Measurements from ENCODE around the gene CEP89.

Gene CEP89

DNA sequence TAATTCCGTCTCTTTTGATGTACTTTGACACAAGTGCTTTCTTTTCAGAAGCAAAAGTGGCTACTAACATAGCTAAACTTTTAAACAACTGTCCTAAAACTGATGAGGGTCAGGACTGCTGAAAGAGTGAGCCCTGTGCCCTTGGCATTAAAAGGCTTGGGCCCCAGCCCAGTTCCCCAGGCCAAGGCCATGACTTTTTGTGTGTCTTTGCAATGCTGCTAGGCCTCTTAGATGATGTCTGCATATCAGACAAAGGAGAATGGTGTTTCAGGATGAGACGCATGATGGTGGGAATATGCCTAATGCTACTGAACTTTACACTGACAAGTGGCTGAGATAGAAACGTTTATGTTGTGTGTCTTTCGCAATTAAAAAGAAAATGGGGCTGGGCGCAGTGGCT lies 140.1 kb downstream of the CEP89 start:
- no peak for DNase-seq

DNA sequence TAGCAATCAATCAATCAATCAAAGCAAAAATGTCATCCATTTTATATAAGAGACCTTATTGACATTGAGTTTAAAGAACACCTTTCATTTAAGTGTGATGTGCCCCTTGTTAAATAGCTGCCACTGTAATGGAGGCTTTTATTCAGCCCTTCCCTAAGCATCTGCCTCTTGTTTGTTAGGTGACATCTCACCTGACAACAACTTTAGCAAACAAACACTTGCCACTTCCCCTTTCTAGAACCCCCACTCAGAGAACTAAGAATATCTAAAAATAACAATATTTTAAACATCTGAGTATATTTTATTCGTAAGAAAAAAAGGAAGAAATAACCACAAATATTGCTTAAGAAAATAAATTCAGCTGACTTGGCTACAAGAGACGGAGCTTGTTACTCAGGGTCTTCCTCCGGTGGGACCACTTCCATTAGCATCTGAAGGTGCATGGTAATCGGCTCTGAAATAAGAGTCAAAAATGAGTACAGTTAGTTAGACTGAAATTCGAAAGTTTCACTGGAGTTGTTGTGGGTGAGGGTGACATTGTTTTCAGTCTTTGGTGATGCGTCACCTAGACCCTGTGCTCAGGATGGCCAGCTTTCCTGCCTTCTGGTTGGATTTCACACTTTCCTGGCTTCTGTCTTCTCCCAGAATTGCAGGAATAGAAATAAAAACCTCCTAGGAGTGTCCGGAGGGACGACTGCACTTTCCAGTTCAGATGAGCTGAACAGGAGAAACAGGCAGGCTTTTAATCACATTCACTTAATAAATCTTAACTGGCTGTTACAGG lies 141.3 kb downstream of the CEP89 start:
- no peak for DNase-seq

DNA sequence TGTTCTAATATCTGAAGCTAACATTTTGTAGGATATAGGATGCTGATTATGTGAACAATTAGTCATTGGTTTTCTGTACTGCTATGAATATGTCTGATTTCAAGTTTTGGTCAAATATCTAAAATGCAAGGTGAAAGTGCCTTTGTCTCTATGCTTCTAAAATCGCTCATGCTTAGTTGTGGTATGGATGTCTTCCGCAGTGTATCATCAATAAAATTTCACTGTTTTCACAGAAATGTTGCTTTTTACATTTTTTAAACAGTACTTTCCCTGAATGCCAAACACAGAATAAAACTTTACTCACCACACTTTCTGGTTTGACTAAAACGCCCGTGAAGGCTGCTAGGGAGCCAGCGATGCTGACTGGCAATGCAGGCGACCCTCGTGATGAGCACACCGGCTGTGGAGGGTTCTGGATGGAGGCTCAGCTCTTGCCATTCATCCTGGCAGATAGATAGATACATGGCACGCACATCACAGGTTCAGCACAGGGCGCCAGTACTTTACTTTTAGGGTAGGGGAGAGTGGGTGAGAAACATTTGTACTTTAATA lies 142.3 kb downstream of the CEP89 start:
- no peak for DNase-seq

DNA sequence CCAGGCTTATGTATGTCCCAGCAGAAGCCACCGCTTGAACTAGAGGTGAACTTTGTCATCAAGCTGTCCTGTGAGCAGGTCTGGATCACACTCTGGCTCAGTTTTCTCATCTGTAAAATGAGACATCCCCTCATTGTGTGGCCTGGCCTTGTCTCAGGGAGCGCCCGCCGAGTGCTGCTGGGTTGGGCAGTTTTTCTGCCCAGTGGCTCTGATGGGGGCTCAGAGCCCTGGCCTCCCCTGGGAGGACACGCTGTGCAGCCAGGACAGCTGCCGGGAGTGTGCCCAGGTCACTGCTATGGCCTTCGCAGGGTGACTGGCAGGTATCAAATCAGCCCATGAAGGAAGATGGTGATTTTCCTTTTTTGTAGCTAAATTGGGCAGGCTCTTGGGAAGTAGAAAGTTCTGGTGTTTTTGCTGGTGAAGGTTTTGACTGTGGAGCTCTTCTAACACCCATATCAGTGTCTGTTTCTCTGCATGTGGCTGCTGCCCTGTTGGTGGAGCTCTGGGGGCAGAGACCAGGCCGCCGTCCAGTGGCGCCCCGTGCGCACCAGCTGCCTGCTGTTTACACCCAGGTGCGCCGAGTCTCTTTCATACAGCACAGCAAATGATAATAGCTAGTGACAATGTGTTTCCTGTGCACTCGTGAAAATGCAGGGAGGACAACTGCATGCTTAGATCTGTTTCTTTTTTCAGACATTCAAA lies 143.0 kb downstream of the CEP89 start:
- DNase-seq, result no peak

DNA sequence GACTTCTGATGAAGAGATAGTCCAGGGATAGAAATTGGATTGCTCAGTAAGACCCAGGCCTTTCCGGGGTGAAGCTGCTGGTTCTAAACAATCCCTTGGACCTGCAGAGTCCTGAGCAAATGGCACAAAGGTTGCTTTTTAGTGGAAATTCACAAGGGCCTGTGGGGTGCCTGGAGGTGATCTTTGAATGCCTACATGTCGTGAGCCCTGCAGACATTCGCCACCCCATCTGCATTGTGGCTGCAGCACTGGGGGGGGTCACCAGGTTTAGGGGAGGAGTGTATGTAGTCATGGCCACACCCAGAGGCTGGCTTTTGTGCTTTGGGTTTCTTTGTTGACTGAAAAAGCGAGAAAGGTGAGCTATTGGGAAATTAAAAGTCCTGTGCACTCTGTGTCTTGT lies 143.6 kb downstream of the CEP89 start:
- DNase-seq, result no peak

Data from NCI-H2107 (cell line).